Calu3 (cell line): ENCODE results near the gene ZNG1F. TPM values are rescaled to one million over a fixed set of nuclear protein-coding genes. Genes with fewer than 3 reads are reported as not detected.
"Not testable (repeated sequence)": the region's sequence is repeated elsewhere in the genome, so short reads cannot be mapped to it uniquely, and the experiment has no call there.

Source experiments
- BruUV-seq: library from RNA; stranded (reverse); fragments of 400-500 nt; replicated peaks from 2 replicates; lab custom pipeline; 2021; lab: Mats Ljungman, UMichigan
- CTCF ChIA-PET: fragments of 300-600 bp; sonication (Branson Sonifier 250); formaldehyde crosslinking; loops from one replicate; lab custom pipeline; 2022; ENCODE audit warnings: antibody characterized with exemption; lab: Charles Lee
- DNase-seq: peaks from one replicate; pipeline ENCODE4 v3.0.0; 2022
- H3K27ac Mint-ChIP-seq: one replicate; pipeline ENCODE4 v1.8.0; 2022; ENCODE audit warnings: mixed read lengths; ENCODE audit not compliant: unreplicated experiment
- H3K27me3 Mint-ChIP-seq: one replicate; pipeline ENCODE4 v1.8.0; 2022; ENCODE audit warnings: mixed read lengths; ENCODE audit not compliant: unreplicated experiment
- H3K36me3 Mint-ChIP-seq: one replicate; pipeline ENCODE4 v1.8.0; 2022; ENCODE audit warnings: mild to moderate bottlenecking, moderate library complexity, mixed read lengths; ENCODE audit not compliant: insufficient read depth, unreplicated experiment
- H3K4me1 Mint-ChIP-seq: one replicate; pipeline ENCODE4 v1.8.0; 2022; ENCODE audit warnings: mild to moderate bottlenecking, low read depth, mixed read lengths; ENCODE audit not compliant: unreplicated experiment
- H3K4me3 Mint-ChIP-seq: one replicate; pipeline ENCODE4 v1.8.0; 2022; ENCODE audit warnings: mild to moderate bottlenecking, low read depth, moderate library complexity, mixed read lengths; ENCODE audit not compliant: unreplicated experiment
- H3K9me3 Mint-ChIP-seq: one replicate; pipeline ENCODE4 v1.8.0; 2022; ENCODE audit warnings: low read depth, mixed read lengths; ENCODE audit not compliant: unreplicated experiment
- intact Hi-C: fragments of 100-400 bp; cut with micrococcal nuclease; formaldehyde crosslinking; loops from one replicate; pipeline ENCODE4 v1.10.0; 2022; ENCODE audit not compliant: unreplicated experiment
- total RNA-seq: library from RNA; stranded (reverse); gene quantifications from 2 replicates; pipeline ENCODE4 v1.2.3, GENCODE V29; 2022

Gene ZNG1F
- total RNA-seq, 1 experiment from 2014 or later, result 12.1 TPM

DNA sequence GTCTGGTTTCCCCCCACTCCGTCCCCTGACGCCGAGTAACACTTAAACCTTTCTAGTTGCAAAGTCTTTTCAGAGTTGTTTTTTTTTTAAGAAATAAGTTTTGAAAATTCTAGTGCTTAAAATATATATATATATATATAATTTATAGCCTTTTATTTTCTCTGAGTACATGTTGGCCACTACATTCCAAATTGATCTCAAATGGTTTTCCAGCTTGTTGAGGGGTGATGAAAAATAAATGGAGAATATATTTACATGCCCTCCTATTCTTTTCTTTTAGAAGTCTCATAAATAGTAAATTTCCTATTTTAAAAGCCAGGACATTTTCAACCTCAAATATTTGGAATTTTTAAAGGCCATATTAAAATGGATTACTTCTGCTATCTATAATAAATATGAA lies 63.2 kb downstream of the ZNG1F start:
- H3K27ac Mint-ChIP-seq, H3K27me3 Mint-ChIP-seq, intact Hi-C loops, BruUV-seq, CTCF ChIA-PET, H3K9me3 Mint-ChIP-seq, H3K36me3 Mint-ChIP-seq, H3K4me3 Mint-ChIP-seq, H3K4me1 Mint-ChIP-seq, DNase-seq: not testable (repeated sequence)

DNA sequence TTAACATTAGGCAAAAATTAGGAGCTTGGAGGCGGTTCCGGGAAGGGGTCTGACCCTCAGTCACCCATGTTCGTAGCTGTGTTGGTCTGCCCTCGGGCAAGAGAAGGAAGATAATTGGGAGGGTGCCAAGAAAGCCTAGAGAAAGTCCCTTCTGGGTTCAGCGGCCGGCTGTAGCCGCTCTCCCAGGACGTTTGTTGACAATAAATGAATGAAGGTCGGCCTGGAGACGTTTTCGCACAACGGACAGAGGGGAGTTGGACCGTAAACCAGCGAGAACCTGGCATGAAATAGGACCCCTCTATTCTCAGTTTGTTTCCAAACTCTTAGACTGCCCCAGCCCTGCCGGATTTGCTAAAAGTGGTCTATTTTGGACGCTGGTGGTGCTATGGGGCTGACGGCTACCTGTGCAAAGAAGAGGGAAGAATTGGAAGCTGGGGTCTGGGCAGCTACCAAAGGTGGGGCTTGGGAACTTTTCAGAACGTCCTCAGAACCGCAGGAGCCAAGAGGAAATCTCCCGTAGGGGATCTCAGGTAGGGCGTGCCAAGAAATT lies 63.9 kb downstream of the ZNG1F start:
- H3K27me3 Mint-ChIP-seq, intact Hi-C loops, H3K36me3 Mint-ChIP-seq, H3K9me3 Mint-ChIP-seq, CTCF ChIA-PET, H3K27ac Mint-ChIP-seq, BruUV-seq, H3K4me3 Mint-ChIP-seq, DNase-seq, H3K4me1 Mint-ChIP-seq: not testable (repeated sequence)

DNA sequence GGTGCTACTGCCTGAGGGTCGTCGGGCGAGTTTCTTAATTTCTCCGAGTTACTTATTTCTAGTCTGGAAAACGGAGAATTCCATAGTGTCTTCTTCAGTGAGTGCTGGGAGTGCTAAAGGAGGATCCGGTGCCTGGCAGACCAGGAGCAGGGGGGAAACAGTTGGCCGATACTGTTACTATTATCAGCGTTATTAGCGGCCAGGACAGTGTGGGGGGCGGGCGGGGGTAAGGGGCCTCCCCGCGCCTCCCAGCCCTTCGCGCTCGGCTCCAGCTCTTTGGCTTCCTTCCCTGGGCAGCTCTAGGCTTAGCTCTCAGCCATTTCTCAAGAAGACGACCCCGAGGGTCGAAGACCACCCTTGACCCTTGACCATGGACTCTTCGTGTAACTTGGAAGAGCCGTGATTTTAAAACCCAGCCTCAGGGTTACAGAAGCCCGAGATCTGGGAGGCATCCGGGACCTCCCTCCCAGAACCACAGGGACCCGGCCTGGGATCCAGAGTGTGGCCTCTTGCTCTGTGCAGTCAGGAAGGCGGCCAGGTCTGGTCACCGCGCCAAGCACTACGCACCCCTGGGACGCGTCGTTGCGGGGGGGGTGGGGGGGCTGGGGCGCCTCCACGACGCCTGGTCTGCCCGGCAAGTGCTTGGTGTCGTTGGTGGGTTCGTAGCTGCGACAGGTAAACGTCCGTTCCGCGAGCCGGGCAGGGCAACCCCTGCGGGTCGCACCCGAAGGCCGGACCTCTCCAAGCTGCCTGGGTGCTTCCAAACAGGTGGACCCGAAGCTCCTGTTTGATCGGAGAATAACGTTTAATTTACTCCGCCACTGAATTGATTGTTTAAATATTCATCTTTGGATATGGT lies 64.6 kb downstream of the ZNG1F start:
- H3K36me3 Mint-ChIP-seq, H3K27me3 Mint-ChIP-seq, H3K4me1 Mint-ChIP-seq, BruUV-seq, H3K4me3 Mint-ChIP-seq, CTCF ChIA-PET, DNase-seq, intact Hi-C loops, H3K9me3 Mint-ChIP-seq, H3K27ac Mint-ChIP-seq: not testable (repeated sequence)

DNA sequence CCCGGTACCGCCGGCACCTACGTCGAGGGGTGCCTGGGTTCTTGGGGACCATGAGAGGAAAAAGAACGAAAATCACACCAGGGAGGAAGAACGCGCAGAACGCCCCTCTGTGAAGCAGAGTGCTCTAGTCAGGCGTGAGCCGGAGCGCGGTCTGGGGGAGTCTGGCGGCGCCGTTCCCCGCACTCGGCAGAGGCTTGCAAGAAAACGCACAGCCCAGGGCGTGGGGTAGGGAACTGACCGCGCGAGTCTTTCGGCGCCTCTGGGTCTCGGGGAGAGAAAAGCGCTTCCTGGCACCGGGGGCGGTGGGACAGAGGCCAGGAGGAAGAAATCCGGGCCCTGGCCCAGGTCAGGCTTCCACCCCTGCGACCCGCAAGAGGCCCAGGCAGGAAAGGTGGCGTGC lies 65.3 kb downstream of the ZNG1F start:
- CTCF ChIA-PET, H3K4me3 Mint-ChIP-seq, H3K27ac Mint-ChIP-seq, intact Hi-C loops, H3K9me3 Mint-ChIP-seq, BruUV-seq, H3K4me1 Mint-ChIP-seq, H3K36me3 Mint-ChIP-seq, DNase-seq: not testable (repeated sequence)
- peaks cover 12% of the 10 kb centered on the region for H3K27me3 Mint-ChIP-seq

DNA sequence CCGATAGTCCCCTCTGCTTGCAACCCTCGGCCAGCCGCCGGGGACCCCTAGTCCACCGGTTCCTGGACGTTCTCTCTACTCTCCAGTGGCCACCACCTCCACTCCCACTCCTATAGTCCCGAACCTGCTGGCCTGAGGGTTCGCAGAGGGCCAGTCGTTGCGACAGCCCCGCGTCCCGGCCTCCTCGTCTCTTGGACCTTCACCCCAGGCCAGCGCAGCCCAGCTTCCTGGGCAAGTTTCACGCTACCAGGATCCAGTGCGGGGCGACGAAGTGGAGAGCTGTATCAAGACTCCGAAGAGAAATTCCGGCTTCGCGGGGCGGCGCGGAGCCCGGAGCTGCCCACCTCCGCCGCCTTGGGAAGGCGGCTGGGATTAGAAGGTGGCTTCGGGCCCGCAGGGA lies 65.7 kb downstream of the ZNG1F start:
- BruUV-seq, intact Hi-C loops, DNase-seq, H3K4me3 Mint-ChIP-seq, H3K36me3 Mint-ChIP-seq, CTCF ChIA-PET, H3K9me3 Mint-ChIP-seq, H3K4me1 Mint-ChIP-seq, H3K27ac Mint-ChIP-seq: not testable (repeated sequence)
- peaks cover 13% of the 10 kb centered on the region for H3K27me3 Mint-ChIP-seq

DNA sequence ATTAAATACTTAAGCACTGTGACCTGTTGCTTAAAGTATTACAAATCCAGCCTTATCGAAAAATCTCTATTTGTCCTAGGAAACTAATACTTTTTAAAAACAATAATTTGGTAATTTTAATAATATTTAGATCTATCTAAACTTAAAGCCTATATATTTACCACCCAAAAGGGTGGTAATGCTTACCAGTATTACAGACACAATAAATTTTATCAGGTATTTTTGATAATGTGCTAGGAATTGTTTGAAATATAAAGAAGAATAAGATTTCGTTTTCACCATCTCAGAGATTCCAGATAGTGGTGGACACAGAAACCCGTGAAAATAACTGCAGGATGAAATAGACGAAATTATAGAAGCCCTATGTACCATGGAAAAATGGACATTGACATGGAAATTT lies 68.4 kb downstream of the ZNG1F start:
- H3K4me3 Mint-ChIP-seq, H3K27ac Mint-ChIP-seq, BruUV-seq, H3K4me1 Mint-ChIP-seq, DNase-seq, CTCF ChIA-PET, H3K36me3 Mint-ChIP-seq, H3K9me3 Mint-ChIP-seq, intact Hi-C loops: not testable (repeated sequence)
- peaks cover 13% of the 10 kb centered on the region for H3K27me3 Mint-ChIP-seq

DNA sequence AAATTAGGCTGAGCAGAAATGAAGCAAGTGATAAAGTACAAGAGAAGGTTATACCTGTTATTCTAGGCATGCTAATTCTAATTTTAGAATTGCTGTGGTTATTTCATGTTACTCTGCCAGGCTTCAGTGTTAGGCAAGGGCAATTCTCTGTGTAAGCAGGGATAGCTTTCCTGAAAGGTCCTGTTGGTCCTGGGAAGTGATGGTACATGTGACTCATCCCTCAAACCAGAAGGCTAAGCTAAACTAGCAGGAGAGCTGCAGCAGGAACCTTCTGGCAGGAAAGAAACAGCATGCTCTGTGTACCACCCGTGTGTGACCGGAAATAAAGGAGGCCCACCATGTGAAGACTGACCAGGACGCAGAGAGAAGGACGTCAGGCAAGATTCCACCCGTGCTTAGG lies 69.4 kb downstream of the ZNG1F start:
- BruUV-seq, H3K27ac Mint-ChIP-seq, DNase-seq, H3K4me1 Mint-ChIP-seq, H3K36me3 Mint-ChIP-seq, intact Hi-C loops, CTCF ChIA-PET, H3K9me3 Mint-ChIP-seq, H3K4me3 Mint-ChIP-seq: not testable (repeated sequence)
- peaks cover 13% of the 10 kb centered on the region for H3K27me3 Mint-ChIP-seq

DNA sequence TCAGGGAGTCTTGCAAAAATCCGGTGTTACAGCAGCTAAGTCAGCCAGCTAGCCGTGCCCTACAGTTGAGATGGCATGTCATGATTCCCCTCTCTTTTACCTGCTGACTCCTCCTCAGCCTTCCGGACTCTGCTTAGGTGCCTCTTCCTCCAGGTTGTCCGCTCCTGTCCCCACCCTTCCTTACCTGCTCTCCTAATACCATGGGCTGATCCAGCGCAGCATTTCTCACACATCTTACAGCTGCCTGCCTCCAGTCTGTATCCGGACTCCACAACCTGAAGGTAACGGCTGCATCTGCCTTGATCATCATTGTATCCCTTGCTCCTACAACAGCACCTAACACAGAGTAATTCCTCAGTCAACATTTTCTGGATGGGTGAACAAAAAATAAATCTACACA lies 69.8 kb downstream of the ZNG1F start:
- BruUV-seq, H3K4me3 Mint-ChIP-seq, DNase-seq, intact Hi-C loops, CTCF ChIA-PET, H3K9me3 Mint-ChIP-seq, H3K4me1 Mint-ChIP-seq, H3K27ac Mint-ChIP-seq, H3K36me3 Mint-ChIP-seq: not testable (repeated sequence)
- H3K27me3 Mint-ChIP-seq, result peaks cover 13% of the 10 kb centered on the region

DNA sequence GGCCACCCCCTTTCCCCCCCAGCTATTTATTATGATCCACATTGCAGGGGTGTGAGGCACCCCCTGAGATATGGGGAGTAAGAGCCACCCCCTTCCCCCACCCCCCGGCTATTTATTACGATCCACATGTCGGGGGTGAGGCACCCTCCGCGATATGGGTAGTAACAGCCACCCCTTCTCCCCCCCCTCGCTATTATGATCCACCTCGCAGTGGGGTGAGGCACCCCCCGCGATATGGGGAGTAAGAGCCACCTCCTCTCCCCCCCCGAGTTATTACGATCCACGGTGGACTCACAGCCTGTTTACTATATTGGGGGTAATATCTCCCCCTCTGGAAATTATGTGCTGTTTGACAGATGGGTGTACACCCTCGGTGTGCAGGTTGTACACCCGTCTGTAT lies 75.8 kb downstream of the ZNG1F start:
- H3K27ac Mint-ChIP-seq, BruUV-seq, H3K4me3 Mint-ChIP-seq, intact Hi-C loops, H3K36me3 Mint-ChIP-seq, H3K27me3 Mint-ChIP-seq, CTCF ChIA-PET, DNase-seq, H3K9me3 Mint-ChIP-seq, H3K4me1 Mint-ChIP-seq: not testable (repeated sequence)

DNA sequence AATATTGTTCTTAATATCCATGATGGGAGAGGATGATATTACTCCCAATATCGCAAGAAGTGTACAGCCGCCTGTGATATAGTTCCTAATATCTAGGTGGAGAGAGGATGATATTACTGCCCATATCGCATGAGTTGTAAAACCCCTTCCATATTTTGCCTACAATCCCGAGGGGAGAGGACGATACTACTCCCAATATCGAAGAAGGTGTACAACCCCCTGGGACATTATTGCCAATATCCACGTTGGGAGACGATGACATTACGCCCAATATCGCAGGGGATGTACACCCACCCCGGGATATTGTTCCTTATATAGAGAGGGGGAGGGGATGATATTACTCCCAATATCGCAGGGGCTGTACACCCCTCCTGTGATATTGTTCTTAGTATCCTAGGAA lies 77.7 kb downstream of the ZNG1F start:
- CTCF ChIA-PET, intact Hi-C loops, DNase-seq, H3K27me3 Mint-ChIP-seq, H3K4me3 Mint-ChIP-seq, H3K9me3 Mint-ChIP-seq, H3K36me3 Mint-ChIP-seq, BruUV-seq, H3K4me1 Mint-ChIP-seq, H3K27ac Mint-ChIP-seq: not testable (repeated sequence)
